Activated CD8-positive, alpha-beta memory T cell treated with anti-CD3 and anti-CD28 coated beads, Interleukin-2, amount 50 U/mL, for 48 hours (primary cell): ENCODE data around the gene ATG16L2.
"Not testable (repeated sequence)": the region's sequence is repeated elsewhere in the genome, so short reads cannot be mapped to it uniquely, and the experiment has no call there.

ENCODE experiments used
- DNase-seq: peaks from one replicate; pipeline ENCODE4 v3.0.0-alpha.2; 2020

ATG16L2 gene

DNA sequence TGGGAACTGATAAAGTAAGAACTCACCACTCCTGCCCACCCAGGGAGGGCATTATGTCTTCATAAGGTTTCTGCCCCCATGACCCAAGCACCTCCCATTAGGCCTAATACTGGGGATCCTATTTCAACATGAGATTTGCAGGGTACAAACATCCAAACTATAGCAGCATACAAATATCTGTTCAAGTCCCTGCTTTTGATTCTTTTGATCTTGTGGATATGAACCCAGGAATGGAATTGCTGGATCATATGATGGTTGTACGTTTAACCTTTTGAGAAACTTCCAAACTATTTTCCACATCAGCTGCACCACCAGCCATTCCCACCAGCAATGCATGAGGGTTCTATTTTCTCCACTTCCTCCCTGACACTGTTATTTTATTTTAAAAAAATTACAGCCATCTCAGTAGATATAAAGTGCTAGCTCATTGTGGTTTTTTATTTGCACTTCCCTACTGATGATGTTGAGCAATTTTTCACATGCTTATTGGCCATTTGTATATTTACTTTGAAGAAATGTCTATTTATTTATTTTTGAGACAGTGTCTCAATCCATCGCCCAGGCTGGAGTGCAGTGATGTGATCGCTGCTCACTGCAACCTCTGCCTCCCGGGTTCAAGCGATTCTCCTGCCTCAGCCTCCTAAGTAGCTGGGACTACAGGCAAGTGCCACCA is 7.1 kb upstream of the ATG16L2 start:
- no peak for DNase-seq

- DNase-seq = no peak
These were observed 6.4 kb upstream of the ATG16L2 start for GRCh38 chr11:72807792-72808191.

DNA sequence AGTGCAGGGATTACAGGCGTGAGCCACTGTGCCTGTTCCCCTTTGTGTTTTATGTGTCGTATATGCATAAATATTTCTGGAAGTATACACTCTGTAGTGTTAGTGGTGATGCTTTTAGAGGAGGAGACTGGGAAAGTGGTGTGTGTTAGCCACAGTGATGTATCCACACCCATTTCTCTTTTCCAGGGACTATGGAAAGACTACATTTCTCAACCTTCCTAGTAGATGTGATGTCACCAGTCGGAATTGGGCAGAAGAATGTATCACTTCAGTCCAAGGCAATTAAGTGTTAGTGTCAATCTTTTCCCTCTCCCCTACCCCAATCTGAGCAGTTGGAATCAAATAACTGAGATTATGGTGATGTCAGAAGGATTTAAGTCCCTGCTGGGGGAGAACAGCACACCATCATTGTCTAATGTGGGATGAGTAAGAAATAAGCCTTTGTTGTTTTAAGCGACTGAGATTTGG is 5.8 kb upstream of the ATG16L2 start:
- no peak for DNase-seq

GRCh38 chr11:72811686-72812085 is 2.5 kb upstream of the ATG16L2 start:
- not testable (repeated sequence) for DNase-seq

- DNase-seq = no peak
These were observed 1.6 kb upstream of the ATG16L2 start for GRCh38 chr11:72812604-72812966.

- DNase-seq = peak; percentile 89
These were observed 1.1 kb upstream of the ATG16L2 start for GRCh38 chr11:72812967-72813739.

DNA sequence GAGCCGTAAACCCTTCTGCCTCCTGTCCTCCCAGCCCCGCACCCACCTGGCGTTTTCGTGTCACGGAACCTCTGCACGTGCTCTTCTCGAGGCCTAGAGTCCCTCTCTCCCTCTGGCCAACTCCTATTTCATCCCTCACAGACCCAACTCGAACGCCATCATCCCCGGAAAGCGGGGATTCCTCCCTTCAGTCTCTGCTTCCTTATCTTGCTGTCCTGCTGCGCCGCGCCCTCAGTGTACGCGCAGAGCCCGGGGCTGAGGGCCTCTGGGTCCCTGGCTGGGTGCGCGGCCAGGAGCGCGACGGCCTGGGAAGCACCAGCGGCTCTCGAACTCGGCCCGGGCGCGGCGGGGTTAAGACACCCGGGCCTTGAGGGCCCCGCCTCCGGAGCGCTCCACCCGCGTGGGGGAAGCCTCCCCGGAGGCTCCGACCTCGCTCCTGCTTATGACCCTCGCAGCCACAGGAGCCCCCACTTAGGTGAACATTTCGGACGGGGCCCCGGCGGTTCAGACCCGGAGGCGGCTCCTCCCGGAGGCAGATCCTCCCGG is 398 bp upstream of the ATG16L2 start:
- peak; percentile 96 for DNase-seq

DNA sequence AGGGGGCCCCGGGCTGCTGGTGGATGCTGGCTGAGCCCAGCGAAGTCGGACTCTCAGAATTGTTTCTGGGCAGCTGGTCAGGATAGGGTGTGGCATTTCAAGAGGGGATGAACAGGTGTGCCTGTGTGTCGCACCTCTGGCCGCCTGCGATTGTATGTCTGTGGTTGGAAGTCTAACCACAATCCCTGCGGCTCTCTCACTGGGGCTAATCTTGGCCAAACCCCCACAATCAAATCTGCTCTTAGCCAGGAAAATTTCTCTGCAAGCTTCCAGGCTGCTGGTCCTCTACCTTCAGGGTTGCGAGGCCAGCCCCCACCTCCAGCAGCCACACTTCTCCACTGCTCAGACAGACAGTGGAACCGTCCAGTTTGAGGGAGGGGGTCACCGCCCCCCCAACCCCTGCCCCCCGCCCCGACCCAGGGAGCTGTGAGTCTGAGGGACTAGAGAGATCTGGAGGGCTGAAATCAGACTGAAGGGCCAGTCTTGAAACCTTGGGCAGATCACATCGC is 953 bp downstream of the ATG16L2 start:
- no peak for DNase-seq

DNA sequence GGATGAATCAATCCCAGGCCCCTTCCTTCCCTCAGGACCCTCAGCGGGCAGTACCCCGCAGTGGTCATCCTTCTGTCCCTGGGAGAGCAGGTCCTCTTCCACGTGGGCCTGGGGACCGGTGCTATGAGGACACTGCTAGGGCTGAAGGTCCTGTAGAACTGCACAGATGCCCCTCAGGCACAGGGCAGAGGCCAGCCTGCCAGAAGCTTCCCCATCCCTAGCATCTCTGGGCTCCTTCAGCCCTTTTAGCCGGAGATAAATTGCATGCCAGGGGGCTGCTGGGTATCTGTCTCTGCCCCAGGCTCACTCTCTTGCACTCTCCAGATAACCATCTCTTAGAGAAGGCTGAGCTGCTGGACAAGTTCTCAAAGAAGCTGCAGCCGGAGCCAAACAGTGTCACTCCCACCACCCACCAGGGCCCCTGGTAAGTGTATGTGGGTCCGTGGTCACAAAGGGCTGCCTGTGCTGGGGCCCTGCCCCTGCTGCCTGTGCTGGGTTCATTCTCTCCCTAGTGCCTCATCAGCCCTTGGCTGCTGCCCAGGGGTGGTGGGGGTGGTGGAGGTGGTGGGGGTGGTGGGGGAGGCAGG is 2.3 kb downstream of the ATG16L2 start:
- no peak for DNase-seq

DNA sequence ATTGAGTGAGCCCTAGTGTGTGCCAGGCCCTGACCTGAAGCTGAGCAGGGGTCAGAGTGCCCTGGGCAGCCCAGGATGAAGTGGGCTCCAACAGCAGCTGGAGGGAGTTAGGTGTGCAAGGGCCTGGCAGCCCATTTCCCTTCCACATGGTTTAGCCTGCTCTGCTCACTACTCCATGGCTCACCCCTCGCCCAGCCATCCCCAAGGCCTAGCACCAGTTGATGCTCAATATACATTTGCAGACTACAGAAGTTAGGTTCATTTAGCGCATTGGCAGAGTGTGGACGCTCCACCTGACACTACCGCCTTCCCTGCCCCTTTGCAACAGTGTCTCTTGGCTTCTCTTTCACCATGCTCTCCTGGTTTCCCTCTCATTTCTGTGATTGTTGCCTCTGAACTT is 3.8 kb downstream of the ATG16L2 start:
- DNase-seq = no peak

GRCh38 chr11:72818971-72819370 is 4.8 kb downstream of the ATG16L2 start:
- no peak for DNase-seq

GRCh38 chr11:72820439-72821139 is 6.4 kb downstream of the ATG16L2 start:
- no peak for DNase-seq

DNA sequence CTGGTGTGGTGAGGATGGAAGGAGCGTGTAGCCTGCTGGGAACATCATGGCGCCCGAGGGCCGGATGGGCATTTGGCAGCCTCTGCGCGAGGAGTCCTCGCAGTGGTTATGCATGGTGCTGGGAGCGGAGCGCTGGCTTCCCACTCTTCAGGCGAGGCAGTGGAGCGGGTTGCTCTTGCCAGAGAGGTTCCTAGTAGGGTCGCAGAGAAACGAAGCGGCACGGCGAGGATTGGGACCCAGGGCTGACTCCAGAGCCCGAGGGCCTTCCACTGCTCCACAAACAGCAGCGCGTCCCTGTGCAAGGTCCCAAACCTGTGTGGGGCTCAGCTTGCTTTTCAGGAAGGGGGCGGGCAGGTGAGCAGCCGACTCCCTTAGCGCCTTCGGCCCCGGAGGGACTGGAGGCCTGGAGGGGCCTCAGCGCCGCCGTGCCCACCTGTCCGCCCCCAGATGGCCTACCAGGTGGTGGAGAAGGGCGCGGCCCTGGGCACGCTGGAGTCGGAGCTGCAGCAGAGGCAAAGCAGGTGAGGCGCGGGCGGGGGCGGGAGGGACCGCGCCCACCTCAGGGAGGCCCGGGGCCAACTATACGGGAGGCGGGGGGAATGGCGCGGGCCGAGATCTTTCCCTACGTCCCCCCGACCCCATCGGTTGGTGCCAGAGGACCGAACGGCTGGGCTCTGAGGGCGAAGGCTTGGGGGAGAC is 7.2 kb downstream of the ATG16L2 start:
- no peak for DNase-seq

GRCh38 chr11:72821920-72822799 is 7.9 kb downstream of the ATG16L2 start:
- peak; percentile 86 for DNase-seq

DNA sequence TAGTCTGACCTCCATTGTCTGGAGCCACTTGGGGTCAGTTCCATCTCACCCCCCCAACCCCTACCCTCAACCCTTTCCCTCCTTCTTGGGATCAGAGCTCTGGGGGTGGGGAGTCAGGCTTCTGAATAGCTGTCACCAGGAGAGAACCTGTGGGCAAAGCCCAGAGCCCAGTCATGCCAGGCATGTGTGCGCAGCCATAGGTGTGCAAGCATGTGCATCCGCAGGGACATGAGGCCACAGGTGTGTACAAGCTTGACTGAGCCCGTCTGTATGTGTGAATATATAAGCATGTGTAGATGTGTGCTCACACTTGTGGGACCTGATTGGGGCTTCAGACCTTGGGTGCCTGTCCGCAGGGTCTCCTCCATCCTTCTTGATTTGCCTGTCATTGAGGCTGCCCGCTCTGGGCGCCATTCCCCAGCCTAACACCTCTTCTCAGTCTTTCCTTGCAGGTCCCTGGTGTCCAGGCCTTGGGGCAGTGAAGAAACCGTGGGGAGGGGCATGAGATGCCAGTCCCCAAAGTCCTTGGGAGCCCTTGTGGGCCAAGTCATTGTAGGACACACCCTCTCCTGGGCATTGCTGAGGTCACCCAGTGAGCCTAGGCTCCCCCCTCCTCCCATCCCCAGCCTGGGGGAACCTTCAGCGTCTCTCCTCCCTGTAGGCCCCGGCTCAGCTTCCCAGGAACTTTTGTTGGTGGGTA is 9.0 kb downstream of the ATG16L2 start:
- DNase-seq = no peak

DNA sequence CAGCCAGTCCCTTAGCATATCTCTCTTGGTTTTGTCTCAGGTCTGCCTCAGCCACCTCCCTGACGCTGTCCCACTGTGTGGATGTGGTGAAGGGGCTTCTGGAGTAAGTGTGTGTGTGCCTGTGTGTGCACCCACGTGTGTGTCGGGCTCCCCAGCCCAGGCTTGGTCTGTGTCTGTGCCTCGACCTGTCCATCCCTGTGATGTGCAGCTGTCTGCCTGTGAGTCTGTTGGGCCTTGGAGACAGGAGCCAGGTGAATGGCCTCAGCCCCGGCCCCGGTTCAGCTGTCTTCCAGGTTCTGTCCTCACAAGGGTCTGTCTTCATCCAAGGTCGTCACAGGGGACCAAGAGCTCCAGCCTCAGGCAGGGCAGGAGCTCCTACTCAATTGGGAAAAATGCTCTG is 9.8 kb downstream of the ATG16L2 start:
- no peak for DNase-seq

GRCh38 chr11:72824811-72825505 is 10.7 kb downstream of the ATG16L2 start:
- no peak for DNase-seq

DNA sequence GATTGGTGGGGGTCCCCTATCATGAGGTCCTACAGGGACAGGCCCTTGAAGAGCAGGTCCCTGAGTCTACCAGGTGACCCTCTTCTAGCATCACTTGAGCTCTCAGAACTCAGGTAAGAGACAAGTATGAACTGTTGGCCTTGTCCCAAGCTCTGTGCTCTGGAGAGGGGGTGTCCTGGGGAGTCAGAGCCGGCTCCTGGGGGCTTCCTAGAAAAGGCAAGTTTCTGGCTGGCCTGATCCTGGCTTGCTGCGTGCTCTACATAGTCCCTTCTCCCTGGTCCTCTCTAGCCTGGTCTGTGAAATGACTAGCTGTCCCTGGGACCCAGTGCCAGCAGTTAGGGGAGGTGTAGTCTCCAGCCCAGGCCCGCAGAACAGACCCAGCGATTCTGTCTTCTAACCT is 11.4 kb downstream of the ATG16L2 start:
- DNase-seq = no peak

- no peak for DNase-seq
These were observed 12.2 kb downstream of the ATG16L2 start for GRCh38 chr11:72826191-72826941.
